Vagina (tissue), 2 donors: Measurements from ENCODE around the gene SMARCAD1. TPM values are rescaled to one million over a fixed set of nuclear protein-coding genes. Genes with fewer than 3 reads are reported as not detected.

Experiments used
- DNase-seq, 2 donors: peaks; one replicate each; pipeline ENCODE4 v3.0.0-alpha.2; 2017; ENCODE audit errors: extremely low spot score in 2 of 2
- H3K27ac ChIP-seq: fragments of 200-600 bp; sonication (generic); one replicate; pipeline ENCODE4 v1.5.1; 2019
- H3K27me3 ChIP-seq: fragments of 200-600 bp; sonication (generic); one replicate; pipeline ENCODE4 v1.5.1; 2019
- H3K36me3 ChIP-seq, 2 donors: fragments of 200-600 bp; sonication (generic); one replicate each; pipeline ENCODE4 v1.5.1; 2017 to 2019
- H3K4me1 ChIP-seq: fragments of 200-600 bp; sonication (generic); one replicate; pipeline ENCODE4 v1.5.1; 2019
- H3K4me3 ChIP-seq, 2 donors: fragments of 200-600 bp; sonication (generic); 1 replicate in 1 of 2; 2 replicates in 1 of 2; pipeline ENCODE4 v1.5.1; 2016 to 2019
- H3K9me3 ChIP-seq: fragments of 200-600 bp; sonication (generic); one replicate; pipeline ENCODE4 v1.5.1; 2019
- CTCF ChIP-seq, 3 experiments: fragments of 450-650 bp in 2 of 3; fragments of 200-600 bp in 1 of 3; sonication (generic) in 1 of 3; IDR thresholded peaks; one replicate each; pipeline ENCODE4 v1.5.1; 2017 to 2019; ENCODE audit warnings: antibody characterized with exemption in 3 of 3, mild to moderate bottlenecking in 2 of 3, moderate library complexity in 2 of 3
- POLR2A ChIP-seq, 2 donors: fragments of 450-650 bp; IDR thresholded peaks; one replicate each; pipeline ENCODE4 v1.6.1; 2017; ENCODE audit warnings: antibody characterized with exemption in 2 of 2, mild to moderate bottlenecking in 2 of 2, moderate library complexity in 2 of 2
- POLR2AphosphoS5 ChIP-seq, 2 donors: sonication (generic); formaldehyde crosslinking; IDR thresholded peaks; one replicate each; pipeline ENCODE4 v1.9.0; 2017; ENCODE audit warnings: antibody characterized with exemption in 2 of 2, mild to moderate bottlenecking in 2 of 2, low read depth in 1 of 2; ENCODE audit not compliant: insufficient read depth in 1 of 2
- intact Hi-C: fragments of 100-400 bp; cut with DNase I; formaldehyde crosslinking; loops from one replicate; pipeline ENCODE4 v1.15.1; 2023
- total RNA-seq: library from RNA; depleted of rRNA; stranded (reverse); fragments of >200 nt; gene quantifications from one replicate; pipeline ENCODE4 v1.2.3, GENCODE V29; 2016

The SMARCAD1 gene
- total RNA-seq, 1 donor from 2014 or later = 21.6 TPM

- peaks cover 5 to 43% of the 10 kb centered on the region in 2 donors for H3K36me3 ChIP-seq
- H3K27me3 ChIP-seq = no peaks in the 10 kb centered on the region
- no peaks in the 10 kb centered on the region for H3K9me3 ChIP-seq
- DNase-seq = no peak
- no peak overlapping the region for H3K27ac ChIP-seq
- no peak overlapping the region for H3K4me3 ChIP-seq
- intact Hi-C loops = no loop called here
- TF ChIP-seq CTCF (IDR thresholded peaks at IDR 0.05) = no peak
- TF ChIP-seq POLR2AphosphoS5 (IDR thresholded peaks at IDR 0.05; ENCODE audit: insufficient read depth in 1 of 2, low read depth in 1 of 2) = no peak
- no peak for TF ChIP-seq POLR2A (IDR thresholded peaks at IDR 0.05)
- peaks cover 17% of the 10 kb centered on the region for H3K4me1 ChIP-seq
Observed at GRCh38 chr4:94211861-94212260, 4.2 kb downstream of the SMARCAD1 start.

GRCh38 chr4:94214703-94215319 is 7.1 kb downstream of the SMARCAD1 start:
- TF ChIP-seq POLR2A (IDR thresholded peaks at IDR 0.05) = no peak
- no peak for TF ChIP-seq POLR2AphosphoS5 (IDR thresholded peaks at IDR 0.05; ENCODE audit: insufficient read depth in 1 of 2, low read depth in 1 of 2)
- TF ChIP-seq CTCF (IDR thresholded peaks at IDR 0.05) = no peak
- intact Hi-C loops = no loop called here
- Histone ChIP-seq H3K36me3 (peaks cover 5 to 52% of the 10 kb centered on the region in 2 donors), H3K9me3 (no peaks in the 10 kb centered on the region), H3K4me3 (no peak overlapping the region), H3K4me1 (peaks cover 3% of the 10 kb centered on the region), H3K27me3 (no peaks in the 10 kb centered on the region), H3K27ac (no peak overlapping the region)
- DNase-seq = no peak

GRCh38 chr4:94216394-94216793 is 8.7 kb downstream of the SMARCAD1 start:
- TF ChIP-seq CTCF (IDR thresholded peaks at IDR 0.05) (no peak), POLR2A (IDR thresholded peaks at IDR 0.05) (no peak), POLR2AphosphoS5 (IDR thresholded peaks at IDR 0.05; ENCODE audit: insufficient read depth in 1 of 2, low read depth in 1 of 2) (no peak)
- intact Hi-C loops = no loop called here

GRCh38 chr4:94219402-94219801 is 11.7 kb downstream of the SMARCAD1 start:
- Histone ChIP-seq H3K27ac (no peak overlapping the region), H3K4me3 (no peak overlapping the region), H3K9me3 (no peaks in the 10 kb centered on the region), H3K27me3 (no peaks in the 10 kb centered on the region), H3K4me1 (no peaks in the 10 kb centered on the region), H3K36me3 (peaks cover 0 to 25% of the 10 kb centered on the region in 2 donors)
- intact Hi-C loops = no loop called here
- no peak for TF ChIP-seq CTCF (IDR thresholded peaks at IDR 0.05)
- TF ChIP-seq POLR2AphosphoS5 (IDR thresholded peaks at IDR 0.05; ENCODE audit: insufficient read depth in 1 of 2, low read depth in 1 of 2) = no peak
- TF ChIP-seq POLR2A (IDR thresholded peaks at IDR 0.05) = no peak
- DNase-seq = no peak

More at GRCh38 chr4:94216394-94216793, 8.7 kb downstream of the SMARCAD1 start:
- H3K27me3 ChIP-seq = no peaks in the 10 kb centered on the region
- H3K27ac ChIP-seq = no peak overlapping the region
- no peaks in the 10 kb centered on the region for H3K9me3 ChIP-seq
- H3K36me3 ChIP-seq = peaks cover 5 to 52% of the 10 kb centered on the region in 2 donors
- DNase-seq = no peak
- H3K4me1 ChIP-seq = no peaks in the 10 kb centered on the region
- H3K4me3 ChIP-seq = no peak overlapping the region

- Histone ChIP-seq H3K4me1 (no peaks in the 10 kb centered on the region), H3K4me3 (no peak overlapping the region), H3K36me3 (peaks cover 0 to 12% of the 10 kb centered on the region in 2 donors), H3K9me3 (no peaks in the 10 kb centered on the region), H3K27ac (no peak overlapping the region), H3K27me3 (no peaks in the 10 kb centered on the region)
- no peak for DNase-seq
- intact Hi-C loops = no loop called here
- TF ChIP-seq POLR2AphosphoS5 (IDR thresholded peaks at IDR 0.05; ENCODE audit: insufficient read depth in 1 of 2, low read depth in 1 of 2) (no peak), POLR2A (IDR thresholded peaks at IDR 0.05) (no peak)
Observed at GRCh38 chr4:94221916-94222315, 14.3 kb downstream of the SMARCAD1 start.
